Measurements from ENCODE around the gene AP1M2.
"Not testable (repeated sequence)": the region's sequence is repeated elsewhere in the genome, so short reads cannot be mapped to it uniquely, and the experiment has no call there.

Gene AP1M2

GRCh38 chr19:10600149-10600548 lies 13.0 kb upstream of the AP1M2 start:
- DNase-seq = no peak

GRCh38 chr19:10593820-10594637 lies 6.9 kb upstream of the AP1M2 start:
- no peak for DNase-seq

DNA sequence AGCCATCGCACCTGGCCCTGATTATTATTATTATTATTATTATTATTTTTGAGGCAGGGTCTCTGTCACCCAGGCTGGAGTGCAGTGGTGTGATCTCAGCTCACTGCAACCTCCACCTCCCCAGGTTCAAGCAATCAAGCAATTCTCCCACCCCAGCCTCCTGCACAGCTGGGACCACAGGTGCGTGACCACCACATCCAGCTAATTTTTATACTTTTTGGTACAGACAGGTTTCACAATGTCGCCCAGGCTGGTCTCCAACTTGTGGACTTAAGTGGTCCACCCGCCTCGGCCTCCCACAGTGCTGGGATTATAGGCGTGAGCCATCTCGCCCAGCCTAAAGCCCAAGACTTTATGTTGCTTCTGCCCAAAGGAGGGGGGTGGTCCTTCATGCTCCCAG lies 6.0 kb upstream of the AP1M2 start:
- DNase-seq = no peak

GRCh38 chr19:10587839-10588150 lies 683 bp upstream of the AP1M2 start:
- no peak for DNase-seq

- no peak for DNase-seq
Observed at GRCh38 chr19:10586396-10586795, 716 bp downstream of the AP1M2 start.

DNA sequence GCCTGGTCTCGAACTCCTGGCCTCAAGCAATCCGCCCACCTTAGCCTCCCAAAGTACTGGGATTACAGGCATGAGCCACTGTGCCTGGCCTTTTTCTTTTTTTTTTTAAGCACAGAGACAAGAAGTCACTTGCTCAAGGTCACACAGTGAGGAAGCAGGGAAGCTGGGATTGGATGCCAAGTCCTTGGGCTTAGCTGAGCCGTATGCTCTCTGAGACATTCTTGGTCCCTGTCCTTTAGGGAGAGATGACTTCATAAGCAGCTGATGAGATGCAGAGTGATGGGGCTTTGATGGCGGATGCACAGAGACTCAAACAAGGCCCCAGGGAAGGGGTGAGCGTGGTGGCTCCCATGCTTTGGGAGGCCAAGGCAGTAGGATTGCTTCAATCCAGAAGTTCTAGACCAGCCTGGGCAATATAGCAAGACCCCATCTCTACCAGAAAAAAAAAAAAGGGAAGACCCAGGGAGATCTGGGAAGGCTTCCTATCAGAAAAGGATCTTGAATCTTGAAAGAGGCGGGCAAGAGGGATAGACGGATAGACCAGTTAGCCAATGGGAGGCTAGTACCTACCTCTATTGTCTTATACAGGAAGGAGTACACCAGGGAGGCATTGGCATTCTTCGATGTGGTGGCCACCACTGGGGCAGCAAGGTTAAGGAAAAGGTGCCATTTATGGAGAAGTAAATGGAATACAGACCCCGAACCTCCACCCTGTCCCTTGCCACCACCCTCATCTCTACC lies 3.9 kb downstream of the AP1M2 start:
- no peak for DNase-seq

GRCh38 chr19:10582091-10582490 lies 5.0 kb downstream of the AP1M2 start:
- DNase-seq = no peak

DNA sequence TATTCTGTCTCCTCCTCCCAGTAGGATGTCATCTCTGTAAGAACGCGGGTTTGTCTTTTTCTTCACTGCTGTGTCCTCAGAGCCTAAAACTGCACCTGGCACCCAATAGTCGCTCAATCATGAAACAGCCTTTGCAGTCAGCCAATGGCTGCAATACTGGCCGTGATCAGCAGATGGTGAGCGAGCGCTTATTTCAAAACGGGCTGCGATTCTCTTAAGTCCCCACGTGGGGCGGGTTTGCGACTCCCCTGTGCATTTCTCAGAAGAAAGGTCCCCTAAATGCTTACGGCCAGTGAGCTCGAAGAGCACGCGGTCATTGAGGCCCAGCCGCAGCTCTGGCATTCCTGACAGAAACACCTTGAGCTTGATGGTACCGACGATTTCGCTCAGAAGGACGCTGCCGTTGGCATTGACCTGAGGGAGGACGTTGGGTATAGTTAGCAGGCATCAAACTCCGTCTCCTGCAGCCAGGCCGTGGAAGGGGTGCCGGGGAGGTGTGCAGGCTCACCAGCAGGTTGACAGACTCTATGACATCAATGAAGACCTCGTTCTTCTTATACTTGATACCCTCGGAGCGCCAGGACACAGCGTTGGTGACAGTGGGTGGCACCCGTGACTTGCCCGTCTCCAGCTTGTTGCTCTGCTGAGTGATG lies 6.0 kb downstream of the AP1M2 start:
- DNase-seq = peak; percentile 86

GRCh38 chr19:10577951-10578350 lies 9.2 kb downstream of the AP1M2 start:
- DNase-seq = no peak

DNA sequence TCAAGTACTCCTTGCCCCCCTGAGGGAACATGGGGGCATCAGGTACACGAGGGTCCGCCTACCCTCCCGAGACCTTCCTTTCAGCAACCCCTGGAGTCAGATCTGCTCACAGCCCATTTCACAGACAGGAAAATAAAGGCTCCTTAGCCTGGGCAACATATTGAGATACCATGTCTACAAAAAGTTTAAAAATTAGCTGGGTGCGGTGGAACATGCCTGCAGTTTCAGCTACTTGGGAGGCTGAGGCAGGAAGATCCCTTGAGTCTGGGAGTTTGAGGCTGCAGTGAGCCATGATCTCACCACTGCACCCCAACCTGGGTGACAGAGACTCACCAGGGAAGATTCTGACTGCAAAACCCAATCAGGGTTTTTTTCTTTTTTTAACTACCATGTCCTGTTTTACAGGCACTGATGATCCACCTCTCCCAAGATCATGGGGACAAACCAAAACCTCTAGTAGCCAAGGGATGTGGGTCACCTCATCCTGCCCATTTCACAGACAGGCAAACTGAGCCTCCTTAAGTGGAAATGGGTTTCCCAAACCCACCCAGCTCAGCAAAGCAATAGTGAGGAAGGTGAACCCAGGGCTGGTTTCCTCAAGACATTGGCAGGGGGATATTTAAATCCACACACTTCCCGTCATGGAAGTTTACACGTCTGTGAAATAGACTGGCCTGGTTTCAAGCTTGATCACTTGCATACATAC lies 11.9 kb downstream of the AP1M2 start:
- no peak for DNase-seq

DNA sequence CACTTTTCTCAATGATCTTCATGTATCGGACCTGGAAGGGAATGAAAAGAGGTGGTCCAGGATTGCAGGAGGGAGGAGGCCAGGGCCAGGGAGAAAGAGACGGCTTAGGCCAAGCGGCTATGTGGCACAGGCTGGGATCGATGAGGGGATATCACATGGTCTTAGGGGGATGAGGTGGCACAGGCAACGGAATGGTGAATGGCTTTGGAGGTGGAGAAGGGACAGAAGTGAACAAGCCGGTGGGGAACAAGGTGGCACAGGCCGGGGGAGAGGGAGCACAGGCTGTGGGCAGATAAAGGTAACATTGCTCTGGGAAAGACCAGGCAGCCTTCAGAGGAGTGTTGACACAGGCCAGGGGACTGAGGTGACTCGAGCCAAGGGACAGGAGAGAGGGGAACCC lies 12.7 kb downstream of the AP1M2 start:
- DNase-seq = no peak

DNA sequence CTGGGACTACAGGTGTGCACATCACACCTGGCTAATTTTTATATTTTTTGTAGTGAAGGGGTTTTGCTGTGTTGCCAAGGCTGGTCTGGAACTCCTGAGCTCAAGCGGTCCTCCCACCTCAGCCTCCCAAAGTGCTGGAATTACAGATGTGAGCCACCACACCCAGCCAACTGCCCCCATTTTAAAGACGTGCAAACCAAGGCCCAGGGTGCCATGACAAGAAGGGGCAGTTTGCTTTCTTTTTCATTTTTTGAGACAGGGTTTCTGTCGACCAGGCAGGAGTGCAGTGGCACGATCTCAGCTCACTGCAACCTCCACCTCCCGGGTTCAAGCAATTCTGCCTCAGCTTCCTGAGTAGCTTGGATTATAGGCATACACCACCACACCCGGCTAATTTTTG lies 13.3 kb downstream of the AP1M2 start:
- not testable (repeated sequence) for DNase-seq

DNA sequence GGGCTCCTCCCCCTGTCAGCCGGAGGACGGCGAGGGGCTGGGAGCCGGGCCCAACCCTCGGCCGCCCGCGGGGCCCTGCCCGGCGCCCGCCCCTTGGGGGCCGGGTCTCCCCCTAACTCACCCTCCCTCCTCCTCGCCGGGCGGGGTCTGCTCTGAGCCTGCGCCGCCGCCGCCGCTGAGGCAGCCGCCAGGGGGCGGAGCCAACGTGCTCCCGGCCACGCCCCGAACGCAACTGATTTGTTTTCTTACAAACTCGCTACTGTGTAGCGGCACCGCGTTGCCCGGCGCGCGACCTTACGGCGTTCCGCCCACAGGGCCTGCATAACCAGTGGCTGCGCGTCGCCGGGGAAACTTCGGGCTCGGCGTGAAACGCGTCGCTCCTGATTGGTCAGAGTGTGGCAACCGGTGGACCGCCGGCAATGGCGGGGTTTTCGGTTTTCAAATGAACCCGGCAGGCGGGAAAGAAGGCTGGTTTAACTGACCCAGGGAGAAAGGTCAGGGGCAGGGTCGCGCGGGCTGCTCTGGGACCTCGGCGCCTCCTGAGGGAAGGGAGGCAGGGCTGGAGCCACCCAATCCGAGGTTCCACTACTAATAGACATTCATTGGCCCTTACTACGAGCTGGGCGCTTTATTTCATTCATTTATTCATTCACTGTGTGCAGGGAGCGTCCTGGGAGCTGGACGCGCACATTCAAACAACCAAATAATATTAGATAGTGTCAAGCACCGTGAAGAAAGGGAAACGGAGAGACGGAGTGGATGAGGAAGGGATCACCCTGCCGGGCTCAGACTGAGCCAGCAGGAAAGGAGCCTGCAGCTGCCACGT lies 18.1 kb downstream of the AP1M2 start, which contains the start of gene CDKN2D:
TSS of gene CDKN2D (minus strand) at position 154 of the 826 bp plus-strand sequence. CDS start 326 bp downstream, outside the sequence.
- DNase-seq = peak; percentile 97

- no peak for DNase-seq
Observed at GRCh38 chr19:10568062-10568825, 18.9 kb downstream of the AP1M2 start.

DNA sequence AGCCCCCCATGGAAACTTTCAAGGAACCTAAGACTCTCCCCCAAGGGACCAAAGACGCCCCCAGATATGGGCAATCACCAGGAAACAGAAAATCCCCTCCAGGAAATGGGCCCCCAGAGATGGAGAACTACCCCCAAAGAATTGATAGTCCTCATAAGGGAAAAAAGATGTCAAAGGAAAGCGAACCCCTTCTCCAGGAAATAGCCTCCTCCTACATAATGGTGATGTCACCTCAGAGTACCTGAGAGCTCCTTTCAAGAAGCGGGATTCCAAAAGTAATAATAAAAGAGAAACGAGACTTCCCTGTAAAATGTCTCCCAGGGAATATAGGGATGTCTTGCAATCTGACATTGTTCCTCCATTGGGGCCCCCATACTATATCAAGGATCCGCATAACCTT lies 19.5 kb downstream of the AP1M2 start:
- no peak for DNase-seq

DNA sequence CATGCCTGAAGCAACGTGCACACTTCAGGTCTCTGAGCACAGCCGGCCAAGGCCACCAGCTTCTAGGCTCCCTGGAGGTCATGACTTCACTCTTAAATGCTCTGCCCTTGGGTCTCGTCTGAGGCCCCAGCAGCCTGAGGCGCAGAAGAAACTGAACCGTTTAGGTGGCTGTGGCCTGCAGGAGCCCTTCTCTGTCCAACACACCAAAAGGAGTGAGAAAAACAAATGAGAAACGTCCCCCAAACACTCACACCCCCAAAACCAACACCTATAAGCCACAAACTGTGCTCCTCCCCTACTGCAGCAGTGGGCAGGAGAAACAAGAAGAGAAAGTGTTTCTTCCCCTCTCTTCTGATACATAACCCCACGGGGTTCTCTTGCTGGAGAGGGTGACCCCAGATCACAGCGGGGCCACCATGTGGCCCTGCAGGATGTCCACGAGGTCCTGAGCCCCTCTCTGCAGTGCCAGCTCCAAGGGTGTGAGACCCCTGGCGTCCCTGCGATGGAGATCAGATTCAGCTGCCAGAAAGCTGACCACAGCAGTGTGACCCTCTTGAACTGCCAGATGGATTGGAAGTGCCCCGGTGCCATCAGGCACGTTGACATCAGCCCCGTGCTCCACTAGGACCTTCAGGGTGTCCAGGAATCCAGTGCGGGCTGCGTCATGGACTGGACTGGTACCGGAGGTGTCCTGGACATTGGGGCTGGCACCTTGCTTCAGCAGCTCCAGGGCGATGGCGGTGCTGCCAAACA lies 20.3 kb downstream of the AP1M2 start:
- DNase-seq = no peak

DNA sequence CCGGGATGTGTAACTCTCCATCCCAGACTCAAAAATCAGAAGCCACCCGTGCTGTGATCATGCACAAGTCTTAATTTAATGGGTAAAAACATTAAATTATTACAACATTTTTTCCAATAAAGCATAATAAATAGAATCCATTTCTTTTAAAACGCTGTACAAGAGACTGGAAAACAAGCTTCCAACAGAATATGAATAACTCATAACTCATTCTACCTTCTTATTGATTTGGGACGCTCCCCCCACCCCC lies 20.8 kb downstream of the AP1M2 start:
- no peak for DNase-seq

- DNase-seq = peak; percentile 91
Observed at GRCh38 chr19:10565567-10566407, 21.3 kb downstream of the AP1M2 start, which contains the start of gene KRI1. Gene KRI1 (minus strand): TSS chr19:10566010. CDS start chr19:10565999, 11 bp downstream.

- DNase-seq = peak; percentile 5
Observed at GRCh38 chr19:10565028-10565566, 22.0 kb downstream of the AP1M2 start.

- DNase-seq = no peak
Observed at GRCh38 chr19:10562609-10563008, 24.5 kb downstream of the AP1M2 start.
